Stomach smooth muscle (tissue), 2 donors: ENCODE measurements around the gene NR2C1.
"Not testable (repeated sequence)": the region's sequence is repeated elsewhere in the genome, so short reads cannot be mapped to it uniquely, and the experiment has no call there.

Experiments used
- H3K27ac ChIP-seq: one replicate; pipeline ENCODE4 v1.7.0; 2013; ENCODE audit warnings: mild to moderate bottlenecking, low read length, inconsistent platforms
- H3K27me3 ChIP-seq, 2 donors: one replicate each; pipeline ENCODE4 v1.7.0; 2013; ENCODE audit warnings: low read length in 2 of 2; ENCODE audit not compliant: insufficient read depth in 2 of 2, control insufficient read depth in 1 of 2
- H3K36me3 ChIP-seq, 2 donors: one replicate each; pipeline ENCODE4 v1.7.0; 2013; ENCODE audit warnings: low read length in 2 of 2; ENCODE audit not compliant: control insufficient read depth in 2 of 2, insufficient read depth in 2 of 2
- H3K4me1 ChIP-seq: one replicate; pipeline ENCODE4 v1.7.0; 2013; ENCODE audit warnings: low read length; ENCODE audit not compliant: control insufficient read depth, insufficient read depth
- H3K4me3 ChIP-seq, 2 donors: one replicate each; pipeline ENCODE4 v1.7.0; 2013; ENCODE audit warnings: low read length in 2 of 2
- H3K9ac ChIP-seq, 2 donors: one replicate each; pipeline ENCODE4 v1.7.0; 2013; ENCODE audit warnings: low read length in 2 of 2, mild to moderate bottlenecking in 1 of 2
- H3K9me3 ChIP-seq, 2 donors: one replicate each; pipeline ENCODE4 v1.7.0; 2013; ENCODE audit warnings: low read length in 2 of 2; ENCODE audit not compliant: control insufficient read depth in 2 of 2
- donor health status: healthy.
- donor health status: Pancreatic carcinoma.

Gene NR2C1

DNA sequence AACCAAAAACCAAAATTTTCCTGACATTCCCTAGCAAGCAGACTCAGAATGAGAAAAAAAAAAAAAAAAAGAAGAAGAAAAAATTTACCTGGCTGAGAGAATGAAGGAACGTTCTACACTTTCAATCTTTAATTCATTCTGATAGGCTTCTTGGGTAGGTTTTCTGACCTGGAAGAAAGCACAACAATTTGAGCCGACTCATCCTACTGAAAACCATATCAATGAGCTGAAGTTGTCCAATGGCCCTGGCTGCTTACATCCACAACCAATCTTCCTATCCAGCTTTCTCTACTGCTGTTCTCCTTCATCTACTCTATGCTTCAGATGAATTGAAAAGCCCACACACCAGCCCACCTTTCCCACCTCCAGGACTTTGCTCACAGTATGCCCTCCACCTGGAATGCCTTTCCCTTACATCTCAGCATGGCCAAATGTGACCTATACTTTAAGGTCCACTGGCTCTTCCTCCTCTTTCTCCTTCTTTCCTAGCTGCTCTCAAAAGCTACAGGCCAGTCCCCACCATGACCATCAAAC lies 31.6 kb upstream of the NR2C1 start:
- peaks cover 18 to 20% of the 10 kb centered on the region in 2 donors for H3K36me3 ChIP-seq
- no peak overlapping the region for H3K4me3 ChIP-seq
- H3K4me1 ChIP-seq = no peaks in the 10 kb centered on the region
- H3K27ac ChIP-seq = no peak overlapping the region
- no peaks in the 10 kb centered on the region for H3K9me3 ChIP-seq
- H3K9ac ChIP-seq = no peak overlapping the region
- H3K27me3 ChIP-seq = no peaks in the 10 kb centered on the region

DNA sequence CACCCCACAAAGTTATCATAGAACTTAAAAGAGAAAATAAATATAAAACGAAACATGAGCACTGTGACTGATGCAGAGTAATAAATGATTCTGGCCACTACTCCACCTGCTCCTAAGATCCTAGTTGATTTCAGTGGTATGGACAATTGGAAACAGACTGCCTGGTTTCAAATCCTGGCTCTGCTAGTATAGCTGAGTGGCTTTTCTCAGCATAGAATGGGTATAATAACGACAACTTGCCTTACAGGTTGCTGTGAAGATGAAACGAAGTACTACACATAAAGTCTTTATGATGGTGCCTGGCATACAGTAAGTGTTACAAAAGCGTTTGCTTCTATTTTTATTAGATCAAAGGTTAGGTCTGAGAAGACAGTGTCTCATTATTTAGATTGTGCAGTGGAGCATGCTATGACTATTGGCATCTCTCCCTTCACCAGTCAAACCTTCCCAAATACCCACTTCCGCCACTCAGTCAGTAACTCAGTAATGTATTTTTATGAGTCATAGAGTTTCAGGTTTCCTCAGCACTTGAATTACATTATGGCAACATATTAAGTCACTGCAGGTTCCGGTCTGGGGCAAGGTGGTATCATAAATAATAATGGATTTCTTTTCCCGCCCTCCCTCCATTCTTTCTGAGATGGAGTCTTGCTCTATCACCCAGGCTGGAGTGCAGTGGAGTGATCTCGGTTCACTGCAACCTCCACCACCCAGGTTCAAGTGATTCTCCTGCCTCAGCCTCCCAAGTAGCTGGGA lies 29.7 kb upstream of the NR2C1 start:
- H3K9ac ChIP-seq = no peak overlapping the region
- peaks cover 17 to 20% of the 10 kb centered on the region in 2 donors for H3K36me3 ChIP-seq
- no peaks in the 10 kb centered on the region for H3K4me1 ChIP-seq
- no peak overlapping the region for H3K27ac ChIP-seq
- H3K4me3 ChIP-seq = no peak overlapping the region
- no peaks in the 10 kb centered on the region for H3K9me3 ChIP-seq
- no peaks in the 10 kb centered on the region for H3K27me3 ChIP-seq

DNA sequence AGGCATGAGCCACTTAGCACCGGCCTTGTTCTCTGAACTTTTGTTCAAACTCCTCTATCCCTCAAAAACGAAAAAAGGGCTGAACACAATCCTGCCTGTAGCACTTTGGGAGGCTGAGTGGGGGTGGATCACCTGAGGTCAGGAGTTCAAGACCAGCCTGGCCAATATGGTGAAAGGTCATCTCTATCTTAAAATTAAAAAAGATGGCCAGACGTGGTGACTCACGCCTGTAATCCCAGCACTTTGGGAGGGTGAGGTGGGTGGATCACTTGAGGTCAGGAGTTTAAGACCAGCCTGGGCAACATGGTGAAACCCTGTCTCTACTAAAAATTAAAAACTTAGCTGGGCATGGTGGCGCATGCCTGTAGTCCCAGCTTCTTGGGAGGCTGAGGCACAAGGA lies 28.5 kb upstream of the NR2C1 start:
- not testable (repeated sequence) for H3K27ac ChIP-seq, H3K4me3 ChIP-seq, H3K4me1 ChIP-seq, H3K27me3 ChIP-seq, H3K9me3 ChIP-seq, H3K9ac ChIP-seq
- H3K36me3 ChIP-seq = peaks cover 17 to 20% of the 10 kb centered on the region in 2 donors

DNA sequence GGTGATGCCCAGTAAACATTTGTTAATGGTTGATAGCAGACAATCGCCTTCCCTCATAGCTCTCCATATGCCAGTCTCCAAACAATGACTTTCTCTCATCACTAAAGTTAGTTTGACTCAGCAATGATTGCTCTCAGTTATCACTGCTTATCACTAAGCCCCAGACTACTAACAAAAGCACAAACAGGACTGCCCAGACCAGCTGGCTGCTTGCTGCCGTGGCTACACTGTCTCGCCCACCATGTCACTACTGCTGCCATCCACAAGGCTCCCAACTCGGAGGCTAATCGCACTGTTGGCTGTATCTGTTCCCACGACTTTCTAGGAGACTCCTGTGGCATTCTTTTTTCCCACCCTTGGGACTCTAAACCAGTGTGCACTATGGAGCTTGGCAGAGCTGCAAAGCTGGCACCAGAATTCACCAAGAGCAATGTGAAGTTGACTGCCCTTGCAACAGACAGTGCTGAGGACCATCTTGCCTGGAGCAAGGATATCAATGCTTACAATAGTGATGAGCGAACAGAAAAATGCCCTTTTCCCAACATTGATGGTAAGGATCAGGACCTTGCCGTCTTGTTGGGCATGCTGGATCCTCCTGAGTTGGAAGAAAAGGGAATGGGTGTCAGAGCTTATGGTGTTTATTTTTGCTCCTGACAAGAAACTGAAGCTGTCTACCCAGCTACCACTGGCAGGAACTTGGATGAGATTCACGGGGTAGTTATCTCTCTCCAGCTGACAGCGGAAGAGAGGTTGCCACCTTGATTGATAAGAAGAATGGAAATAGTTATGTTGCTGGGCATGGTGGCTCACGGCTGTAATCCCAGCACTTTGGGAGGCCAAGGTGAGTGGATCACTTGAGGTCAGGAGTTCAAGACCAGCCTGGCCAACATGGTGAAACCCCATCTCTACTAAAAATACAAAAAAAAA lies 27.1 kb upstream of the NR2C1 start:
- H3K27ac ChIP-seq = no peak overlapping the region
- H3K36me3 ChIP-seq = peaks cover 15 to 18% of the 10 kb centered on the region in 2 donors
- peaks cover 2% of the 10 kb centered on the region for H3K4me1 ChIP-seq
- no peaks in the 10 kb centered on the region for H3K27me3 ChIP-seq
- H3K4me3 ChIP-seq = no peak overlapping the region
- H3K9ac ChIP-seq = no peak overlapping the region
- no peaks in the 10 kb centered on the region for H3K9me3 ChIP-seq

DNA sequence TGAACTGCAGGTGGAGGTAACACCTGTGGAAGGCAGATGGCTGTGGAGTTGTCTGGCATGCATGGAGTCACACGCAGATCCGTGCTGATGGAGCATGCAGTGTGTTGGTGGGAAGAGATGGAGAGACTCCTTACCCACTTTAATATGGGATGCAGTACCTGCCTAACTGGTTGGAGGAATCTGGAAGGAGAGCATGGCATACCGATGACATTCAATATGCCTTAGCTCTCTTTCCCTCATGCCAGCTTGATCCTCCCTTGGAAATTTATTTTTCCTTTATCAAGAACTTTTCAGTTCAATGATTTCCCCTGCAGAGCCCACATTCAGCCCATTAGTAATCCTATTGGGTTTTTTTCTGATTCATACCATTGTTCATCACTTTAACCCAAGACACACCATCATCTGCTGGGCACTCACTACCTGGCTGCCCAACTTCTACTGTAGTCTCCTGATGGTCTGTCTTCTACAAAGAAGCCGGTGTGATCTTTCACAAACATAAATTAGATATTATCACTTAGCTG lies 25.9 kb upstream of the NR2C1 start:
- H3K27ac ChIP-seq = no peak overlapping the region

DNA sequence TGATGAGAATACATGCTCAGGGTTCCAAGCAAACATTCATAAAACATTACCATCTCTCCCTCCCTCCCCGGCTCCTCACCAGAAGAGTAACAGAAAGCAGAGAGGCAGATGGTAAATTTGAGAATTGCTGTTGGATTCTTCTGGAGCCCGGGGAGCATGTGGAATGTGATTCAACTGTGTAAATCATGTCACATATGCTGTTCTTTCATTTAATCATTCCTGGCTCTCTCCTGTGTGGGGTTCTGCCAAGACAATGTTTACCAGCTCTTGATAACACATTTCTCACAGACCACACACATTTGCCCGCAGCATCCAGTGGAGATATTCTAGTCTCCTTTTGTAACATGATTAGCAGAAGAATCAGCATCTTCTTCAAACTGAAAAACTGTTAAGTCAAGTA lies 23.4 kb upstream of the NR2C1 start:
- peaks cover 2% of the 10 kb centered on the region for H3K4me1 ChIP-seq
- H3K9ac ChIP-seq = no peak overlapping the region
- peaks cover 8 to 11% of the 10 kb centered on the region in 2 donors for H3K36me3 ChIP-seq
- H3K27me3 ChIP-seq = no peaks in the 10 kb centered on the region
- no peaks in the 10 kb centered on the region for H3K9me3 ChIP-seq
- H3K27ac ChIP-seq = no peak overlapping the region
- no peak overlapping the region for H3K4me3 ChIP-seq

More for the DNA sequence above, 25.9 kb upstream of the NR2C1 start:
- Histone ChIP-seq H3K4me3 (no peak overlapping the region), H3K9me3 (no peaks in the 10 kb centered on the region), H3K9ac (no peak overlapping the region), H3K36me3 (peaks cover 9 to 12% of the 10 kb centered on the region in 2 donors), H3K27me3 (no peaks in the 10 kb centered on the region), H3K4me1 (peaks cover 2% of the 10 kb centered on the region)

DNA sequence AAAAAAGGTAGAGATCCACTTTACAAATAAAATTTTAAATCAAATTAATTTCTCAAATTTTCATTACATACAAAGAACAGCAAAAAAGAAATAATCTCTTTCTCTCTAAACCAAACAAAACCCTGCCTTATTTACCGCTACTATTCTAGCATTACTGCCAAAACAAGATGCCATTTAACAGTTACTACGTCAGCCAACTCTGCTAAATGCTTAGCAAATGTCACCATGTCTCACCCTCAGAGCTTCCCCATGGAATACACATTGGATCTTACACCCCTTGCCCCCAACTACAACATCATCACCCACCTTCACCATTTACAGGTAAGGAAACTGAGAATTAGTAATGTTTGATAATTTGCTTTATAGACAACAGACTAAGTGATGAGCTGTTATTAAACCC lies 23.0 kb upstream of the NR2C1 start:
- Histone ChIP-seq H3K27ac (no peak overlapping the region), H3K4me1 (peaks cover 2% of the 10 kb centered on the region), H3K27me3 (no peaks in the 10 kb centered on the region), H3K9ac (no peak overlapping the region), H3K4me3 (no peak overlapping the region), H3K9me3 (no peaks in the 10 kb centered on the region), H3K36me3 (peaks cover 8 to 11% of the 10 kb centered on the region in 2 donors)

DNA sequence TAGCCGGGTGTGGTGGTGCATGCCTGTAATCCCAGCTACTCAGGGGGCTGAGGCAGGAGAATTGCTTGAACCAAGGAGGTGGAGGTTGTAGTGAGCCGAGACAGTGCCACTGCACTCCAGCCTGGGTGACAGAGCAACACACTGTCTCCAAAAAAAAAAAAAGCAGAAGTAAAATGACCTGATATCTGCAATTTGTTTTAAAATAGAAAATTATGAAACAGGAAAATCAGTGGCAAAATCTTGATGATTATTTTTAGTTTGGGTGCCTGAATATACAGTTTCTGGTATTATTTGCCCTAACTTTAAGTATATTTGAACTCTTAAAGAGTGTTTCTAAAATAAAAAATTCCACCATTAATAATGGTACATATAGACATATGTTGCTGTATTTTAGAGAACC lies 22.4 kb upstream of the NR2C1 start:
- H3K4me3 ChIP-seq, H3K27ac ChIP-seq, H3K9ac ChIP-seq: not testable (repeated sequence)

DNA sequence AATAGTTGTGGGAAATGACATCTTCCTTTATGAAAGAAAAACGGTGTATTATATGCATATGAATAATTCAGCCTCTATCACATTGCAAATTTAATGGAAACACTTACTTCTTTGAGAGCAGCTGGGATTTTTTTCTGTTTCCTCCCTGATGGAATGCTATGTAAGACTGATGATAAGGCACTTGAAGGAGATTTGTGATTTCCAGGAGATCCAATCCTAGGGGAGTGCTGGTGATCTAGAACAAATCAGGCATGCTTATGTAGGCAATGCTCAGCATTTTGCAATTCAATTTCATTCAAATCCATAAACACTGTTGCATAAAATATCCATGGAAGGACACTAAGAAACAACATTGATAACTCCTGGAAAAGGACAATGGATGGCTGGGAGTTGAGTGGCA lies 16.0 kb upstream of the NR2C1 start:
- Histone ChIP-seq H3K4me3 (no peak overlapping the region), H3K4me1 (no peaks in the 10 kb centered on the region), H3K27me3 (no peaks in the 10 kb centered on the region), H3K9me3 (no peaks in the 10 kb centered on the region), H3K27ac (no peak overlapping the region), H3K36me3 (peaks cover 9 to 16% of the 10 kb centered on the region in 2 donors), H3K9ac (no peak overlapping the region)

More for the DNA sequence above, 22.4 kb upstream of the NR2C1 start:
- H3K36me3 ChIP-seq = peaks cover 8 to 11% of the 10 kb centered on the region in 2 donors
- H3K9me3 ChIP-seq, H3K4me1 ChIP-seq, H3K27me3 ChIP-seq: not testable (repeated sequence)

DNA sequence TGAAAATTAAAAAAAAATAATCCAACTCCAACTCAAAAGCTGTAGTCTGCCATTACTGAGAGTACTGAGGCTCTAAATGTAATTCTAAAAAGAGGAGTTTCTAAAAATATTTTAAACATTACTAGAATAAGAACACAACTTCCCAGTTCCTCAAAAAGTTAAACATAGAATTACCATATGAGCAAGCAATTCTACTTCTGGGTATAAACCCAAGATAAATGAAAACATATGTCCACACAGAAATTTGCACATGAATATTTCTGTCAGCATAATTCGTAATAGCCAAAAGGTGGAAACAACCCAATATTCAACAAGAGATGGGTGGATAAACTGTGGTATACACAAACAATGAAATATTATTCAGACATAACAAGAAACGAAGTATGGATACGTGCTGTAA lies 15.0 kb upstream of the NR2C1 start:
- H3K4me3 ChIP-seq = no peak overlapping the region
- no peaks in the 10 kb centered on the region for H3K4me1 ChIP-seq
- H3K27me3 ChIP-seq = no peaks in the 10 kb centered on the region
- no peak overlapping the region for H3K27ac ChIP-seq
- H3K9me3 ChIP-seq = no peaks in the 10 kb centered on the region
- no peak overlapping the region for H3K9ac ChIP-seq
- peaks cover 9 to 16% of the 10 kb centered on the region in 2 donors for H3K36me3 ChIP-seq
